HG02571 (cell line): Measurements from ENCODE around the gene HOXA5.

Source experiments
- ATAC-seq: cut with Tn5 transposase; IDR thresholded peaks from one replicate; pipeline ENCODE4 v1.9.1; 2021; ENCODE audit warnings: mild to moderate bottlenecking, moderate library complexity; ENCODE audit not compliant: unreplicated experiment

HOXA5 gene

DNA sequence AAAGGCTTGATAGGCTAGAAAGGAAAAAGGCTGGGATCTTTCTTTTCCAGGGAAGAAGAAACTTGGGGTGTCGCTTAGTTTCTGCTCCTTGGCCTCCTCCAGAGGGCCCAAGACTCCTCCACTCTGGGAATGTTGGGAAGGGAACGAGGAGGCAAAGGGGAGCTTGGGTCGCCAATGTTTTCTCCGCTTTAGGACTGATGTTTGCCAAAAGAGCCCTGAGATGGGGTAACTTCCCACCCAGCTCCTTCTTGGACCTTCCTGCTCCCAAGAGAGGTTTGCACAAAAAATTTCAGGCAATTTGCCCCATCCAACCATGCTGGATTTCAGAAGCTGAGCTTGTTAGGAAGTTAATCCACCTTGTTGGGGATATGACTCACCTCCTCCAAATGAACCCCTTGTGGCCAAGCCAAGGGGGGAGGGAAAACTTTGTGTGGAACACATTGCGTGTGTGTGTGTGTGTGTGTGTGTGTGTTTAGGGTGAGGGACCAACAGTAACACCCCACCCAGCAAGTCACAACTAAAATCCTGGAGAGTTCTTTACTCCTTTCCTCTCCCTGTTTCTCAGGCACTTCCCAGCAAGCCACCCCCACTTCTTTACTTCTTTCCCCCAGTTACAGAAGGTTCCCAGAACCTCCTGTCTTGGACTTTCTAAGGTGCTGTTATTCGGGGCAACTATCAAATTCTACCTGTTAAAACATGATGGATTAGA, 32.3 kb downstream of the HOXA5 start:
- ATAC-seq: no peak

DNA sequence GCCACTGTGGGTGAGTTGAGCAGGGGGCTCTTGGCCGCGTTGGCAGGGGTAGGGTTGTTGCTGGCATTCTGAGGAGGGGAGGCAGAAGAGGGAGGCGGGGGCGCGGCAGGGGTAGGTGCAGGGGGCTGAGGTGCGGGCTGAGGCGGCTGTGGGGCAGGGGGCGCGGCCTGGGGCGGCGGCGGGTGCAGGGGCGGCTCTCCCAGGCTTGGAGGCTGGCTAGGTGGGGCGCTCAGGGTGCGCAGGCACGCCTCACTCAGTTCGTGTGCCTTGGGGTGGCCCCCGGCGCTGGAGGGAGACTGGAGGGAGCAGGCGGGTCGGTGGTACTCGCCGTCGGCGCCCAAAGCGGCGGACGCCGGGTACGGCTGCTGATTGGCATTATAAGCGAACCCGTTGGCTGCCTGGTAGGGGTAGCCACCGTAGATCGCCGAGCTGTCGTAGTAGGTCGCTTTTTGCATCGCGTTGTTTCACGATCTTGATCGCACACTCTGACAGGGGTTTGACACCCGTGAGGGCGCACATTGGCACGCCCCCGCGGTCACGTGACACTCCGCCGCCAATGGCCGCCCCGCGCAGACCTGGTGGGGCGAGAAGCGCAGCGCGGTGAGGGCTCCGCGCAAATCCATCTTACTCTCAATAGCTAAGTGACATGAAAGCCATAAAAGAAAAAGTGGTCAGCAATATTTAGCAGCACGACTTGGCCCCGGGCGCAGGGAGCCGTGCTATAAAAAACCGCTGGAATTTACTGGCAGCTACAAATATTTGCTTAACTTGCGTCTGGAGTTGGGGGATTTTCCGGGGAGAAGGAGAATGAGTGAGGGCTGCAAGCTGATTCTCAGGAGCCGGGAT, 33.1 kb downstream of the HOXA5 start:
- ATAC-seq: no peak

DNA sequence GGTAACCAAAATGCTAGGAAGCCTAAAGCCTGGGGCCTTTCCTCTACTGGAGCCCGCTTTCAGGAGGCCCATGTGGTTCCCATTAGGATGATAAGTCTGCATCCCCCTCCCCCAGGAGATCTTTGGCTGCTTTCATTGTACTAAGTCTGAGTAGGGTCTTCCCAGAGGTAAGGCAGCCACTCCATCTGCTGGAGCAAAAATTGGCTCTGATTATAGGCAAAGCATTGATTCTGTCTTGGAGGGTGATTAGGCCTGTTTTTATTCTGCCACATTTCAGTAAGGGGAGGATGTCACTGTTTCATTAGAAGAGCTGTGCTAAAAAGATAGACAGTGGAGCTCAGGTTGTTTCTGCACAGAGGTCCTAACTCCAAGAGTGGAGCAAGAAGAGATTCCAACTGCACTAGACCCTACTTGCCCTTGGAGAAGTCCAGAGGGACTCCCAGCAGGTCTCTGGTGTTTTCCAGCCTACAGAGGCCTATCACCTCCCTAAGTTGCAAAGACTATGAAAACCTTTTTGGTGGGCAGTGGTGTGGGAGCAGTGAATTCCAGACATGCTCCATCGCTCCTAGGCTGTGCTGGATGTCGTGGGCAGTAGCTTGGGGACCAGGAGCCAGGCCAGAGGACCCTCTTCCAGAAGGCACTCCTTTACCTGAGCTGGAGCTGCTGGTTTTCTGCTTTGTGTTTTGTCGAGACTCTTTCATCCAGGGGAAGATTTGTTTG, 33.9 kb downstream of the HOXA5 start:
- no peak for ATAC-seq

DNA sequence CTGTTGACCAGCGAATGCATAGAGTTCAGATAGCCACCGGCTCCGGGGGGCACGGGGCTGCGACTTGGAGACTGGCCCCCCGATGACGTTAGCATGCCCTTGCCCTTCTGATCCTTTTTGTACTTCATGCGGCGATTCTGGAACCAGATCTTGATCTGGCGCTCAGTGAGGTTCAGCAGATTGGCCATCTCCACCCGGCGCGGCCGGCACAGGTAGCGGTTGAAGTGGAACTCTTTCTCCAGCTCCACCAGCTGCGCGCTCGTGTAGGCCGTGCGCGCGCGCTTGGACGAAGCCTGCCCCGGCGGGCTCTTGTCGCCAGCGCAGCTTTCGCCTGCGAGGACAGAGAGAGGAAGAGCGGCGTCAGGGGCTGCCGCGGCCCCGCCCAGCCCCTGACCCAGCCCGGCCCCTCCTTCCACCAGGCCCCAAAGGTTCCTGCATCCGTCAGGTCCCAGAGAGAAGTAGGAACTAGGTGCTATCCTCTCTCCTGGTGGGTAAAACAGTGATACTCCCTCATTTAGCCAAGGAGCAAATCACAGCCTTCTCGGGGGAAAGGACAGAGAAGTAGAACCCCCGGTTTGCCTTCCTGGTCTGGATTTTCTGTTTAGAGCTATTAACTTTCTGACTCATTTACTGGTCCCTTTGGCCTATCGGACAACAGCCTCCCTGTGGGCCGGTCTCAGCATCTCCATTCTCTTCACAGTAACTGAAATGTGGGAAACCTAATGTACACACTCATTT, 34.9 kb downstream of the HOXA5 start:
- ATAC-seq: no peak

DNA sequence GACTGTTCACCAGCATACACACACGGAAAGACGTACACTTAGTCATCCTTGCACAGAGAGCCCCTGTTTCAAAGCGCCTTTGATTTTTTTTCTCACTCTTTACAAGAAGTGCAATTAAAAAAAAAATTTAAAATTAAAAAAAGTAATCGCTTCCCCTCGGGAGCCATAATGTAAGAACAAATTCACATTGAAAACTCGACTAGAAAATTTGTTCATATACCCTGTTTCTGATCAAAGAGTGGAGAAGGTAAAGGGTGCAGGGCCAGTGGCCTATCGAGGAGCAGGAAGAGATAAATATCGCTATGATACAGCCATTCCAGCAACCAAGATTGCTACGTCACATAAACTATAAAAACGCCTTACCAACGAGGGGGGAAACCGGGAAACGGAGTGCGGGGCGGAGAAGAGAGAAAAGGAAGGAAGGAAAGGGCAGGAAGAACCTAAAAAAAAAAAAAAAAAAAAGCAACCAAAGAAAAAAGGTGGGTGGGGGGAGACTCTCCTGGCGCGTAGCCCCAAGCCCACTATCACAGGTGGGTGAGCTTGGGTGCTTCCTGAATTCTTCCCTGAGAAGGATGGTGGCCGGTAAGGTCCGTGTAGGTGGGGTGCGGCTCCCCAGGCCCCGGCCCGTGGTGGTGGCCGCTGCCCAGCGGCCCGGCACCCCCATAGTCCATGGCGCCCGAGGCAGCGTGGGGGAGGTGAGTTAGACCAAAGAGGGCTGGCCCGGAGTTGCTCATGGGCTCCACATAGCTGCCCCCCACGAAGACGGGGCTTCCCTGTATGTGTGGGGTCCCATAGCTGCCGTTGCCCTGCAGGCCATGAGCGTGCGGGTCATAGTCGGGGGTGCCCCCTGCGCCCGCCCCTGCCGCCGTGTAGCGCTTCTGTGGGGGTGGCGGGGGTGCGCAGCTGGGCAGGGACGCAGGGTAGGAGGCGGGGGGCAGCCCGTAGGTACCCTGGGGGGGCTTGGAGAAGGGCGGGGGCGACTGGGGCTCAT, 35.8 kb downstream of the HOXA5 start:
- no peak for ATAC-seq

DNA sequence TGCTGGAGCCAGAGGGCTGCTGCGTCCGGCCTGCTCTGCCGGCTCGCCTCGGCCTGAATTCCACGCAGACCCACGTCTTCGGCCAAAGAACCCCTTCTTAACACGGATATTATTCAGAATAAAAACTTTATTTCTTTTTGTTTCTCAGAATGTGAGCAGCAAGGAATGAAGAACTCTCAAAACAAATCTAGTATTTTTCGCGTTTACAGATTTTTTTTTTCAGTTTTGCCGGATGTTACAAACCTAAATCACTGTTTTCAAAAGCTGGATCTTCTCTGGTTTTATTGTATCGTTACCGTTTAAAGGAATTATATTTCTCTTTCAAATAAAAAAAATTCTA, 36.6 kb downstream of the HOXA5 start:
- ATAC-seq: no peak

DNA sequence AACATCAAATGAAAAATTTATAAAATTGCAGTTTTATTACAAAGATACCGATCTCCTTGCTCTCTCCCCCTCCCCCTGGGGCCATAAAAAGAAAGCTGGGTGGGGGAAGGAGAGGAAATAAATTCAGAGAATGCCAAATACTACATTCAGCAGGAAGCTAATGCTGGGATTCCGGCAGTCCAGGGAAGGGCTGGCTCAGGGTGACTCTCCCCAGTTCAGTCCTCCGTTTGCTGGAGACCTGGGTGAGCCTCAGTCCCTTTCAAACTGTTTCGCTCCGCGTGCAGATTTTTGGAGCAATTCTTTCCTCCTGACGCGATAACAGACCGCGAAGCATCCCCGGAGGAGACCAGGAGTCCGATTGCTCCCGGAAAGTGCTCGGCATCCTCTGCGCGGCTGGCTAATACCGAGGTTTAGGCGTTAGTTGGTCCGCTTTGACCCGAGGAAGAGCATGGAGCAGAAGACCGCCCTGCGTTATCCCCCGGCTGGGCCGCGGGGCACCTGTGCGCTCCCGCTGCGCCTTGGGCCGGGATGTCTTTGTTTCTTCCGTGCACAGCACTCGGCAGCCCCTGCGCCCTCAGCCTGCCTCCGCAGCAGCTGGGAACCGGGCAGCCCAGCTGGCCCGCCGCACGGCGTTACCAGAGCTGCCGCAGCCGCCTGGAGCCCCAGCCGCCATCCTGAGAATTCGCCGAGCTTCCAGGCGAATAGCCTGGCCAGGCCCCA, 37.1 kb downstream of the HOXA5 start:
- no peak for ATAC-seq

DNA sequence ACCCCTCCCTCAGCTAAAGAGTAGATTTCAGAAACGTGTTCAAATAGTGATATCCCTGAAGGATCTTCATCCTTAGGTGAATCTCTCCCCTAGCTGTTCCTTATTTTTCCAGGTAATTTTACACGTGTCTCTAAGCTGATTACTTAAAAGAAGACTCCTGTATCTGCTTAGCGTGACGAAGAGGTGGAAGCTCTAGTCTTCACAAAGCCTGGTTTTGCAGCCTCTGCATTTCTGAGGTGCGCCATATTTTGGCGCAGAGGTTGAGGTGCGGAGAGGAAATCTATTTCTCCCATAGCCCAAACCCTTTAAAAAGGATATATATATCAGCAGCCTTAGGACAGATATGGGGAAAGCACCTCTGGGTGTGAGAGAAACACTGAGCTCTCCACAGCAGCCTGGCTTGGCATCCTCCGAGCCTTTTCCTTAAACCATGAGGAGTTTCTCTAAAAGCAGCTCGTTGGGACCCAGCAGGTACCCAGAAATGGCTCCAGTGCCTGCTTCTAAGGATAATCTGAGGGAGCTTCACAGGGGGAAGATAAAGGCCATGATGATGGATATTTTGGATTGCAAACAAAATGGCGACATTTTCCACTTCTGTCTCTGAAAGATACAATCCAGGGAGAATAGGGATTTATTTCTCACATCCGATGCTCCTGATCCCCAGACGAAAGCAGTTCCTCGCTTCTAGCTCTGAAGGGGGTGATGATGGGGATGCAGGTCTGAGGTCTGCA, 38.0 kb downstream of the HOXA5 start:
- ATAC-seq: no peak

DNA sequence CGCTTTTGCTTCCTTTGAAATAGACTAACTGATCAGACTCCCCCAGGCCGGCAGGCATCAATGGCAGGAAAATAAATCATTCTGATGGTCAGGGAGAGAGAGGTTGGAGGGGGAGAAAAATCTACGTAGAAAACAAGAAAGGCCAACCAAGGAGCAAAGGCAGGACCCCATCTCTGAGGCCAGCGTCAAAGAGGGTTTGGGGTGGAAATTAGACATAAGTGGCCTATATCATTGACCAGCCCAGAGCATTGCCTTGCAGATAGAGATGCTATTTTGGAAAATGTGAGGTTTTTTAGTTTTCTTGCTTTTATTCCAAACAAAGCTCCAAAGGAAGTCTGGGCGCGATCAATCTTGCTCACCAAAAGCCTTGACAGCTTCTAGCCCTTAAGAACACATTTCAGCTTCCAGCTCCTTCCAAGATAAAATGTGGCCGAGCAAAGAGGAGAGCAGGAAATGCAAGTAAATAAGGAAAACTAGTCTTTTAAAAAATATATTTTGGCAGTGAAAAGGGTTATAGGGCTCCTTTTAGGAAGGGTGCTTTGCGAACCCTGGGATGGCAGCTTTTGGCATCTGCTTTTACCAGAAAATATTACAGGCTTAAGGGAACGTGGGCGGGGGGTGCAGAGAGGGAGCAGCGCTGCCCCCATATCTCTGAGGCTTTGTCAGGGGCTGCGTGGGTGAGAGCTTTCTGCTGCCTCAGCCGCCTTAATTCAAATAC, 39.0 kb downstream of the HOXA5 start:
- ATAC-seq: no peak

DNA sequence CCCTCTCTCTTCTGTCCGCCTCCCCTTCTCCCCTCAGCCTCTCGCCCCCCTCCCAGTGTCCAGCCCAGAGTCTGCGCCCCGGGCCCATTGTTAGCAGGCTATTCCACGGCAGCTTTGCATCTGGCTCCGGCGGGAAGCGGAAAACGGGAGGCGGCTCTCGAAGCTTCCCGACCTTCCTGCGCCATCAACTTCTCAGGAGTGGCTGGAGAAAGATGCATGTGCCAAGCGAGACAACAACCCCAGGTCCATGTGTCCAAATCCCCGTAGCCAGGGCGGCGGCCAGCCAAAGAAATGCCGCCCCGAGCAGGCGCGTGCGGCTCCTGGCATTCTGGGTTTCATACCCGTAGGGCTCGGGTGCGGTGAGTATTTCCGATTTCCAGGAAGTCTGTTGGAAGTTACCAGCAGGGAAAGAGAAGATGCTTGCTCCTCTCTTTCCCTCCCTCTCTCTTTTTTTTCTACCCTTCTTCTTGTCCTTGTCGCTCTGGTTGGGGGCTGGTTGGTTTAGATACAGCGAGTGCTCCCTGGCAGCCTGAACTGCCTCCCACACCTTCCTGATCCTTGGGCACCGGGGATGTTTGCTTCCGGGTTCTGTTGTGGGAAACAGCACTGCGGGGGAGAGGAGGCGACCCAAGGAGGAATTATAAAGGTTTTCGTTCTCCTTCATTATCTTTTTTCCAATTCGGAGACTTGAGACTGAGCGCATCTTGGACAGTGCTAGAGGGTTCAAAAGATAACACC, 39.8 kb downstream of the HOXA5 start:
- ATAC-seq: no peak

DNA sequence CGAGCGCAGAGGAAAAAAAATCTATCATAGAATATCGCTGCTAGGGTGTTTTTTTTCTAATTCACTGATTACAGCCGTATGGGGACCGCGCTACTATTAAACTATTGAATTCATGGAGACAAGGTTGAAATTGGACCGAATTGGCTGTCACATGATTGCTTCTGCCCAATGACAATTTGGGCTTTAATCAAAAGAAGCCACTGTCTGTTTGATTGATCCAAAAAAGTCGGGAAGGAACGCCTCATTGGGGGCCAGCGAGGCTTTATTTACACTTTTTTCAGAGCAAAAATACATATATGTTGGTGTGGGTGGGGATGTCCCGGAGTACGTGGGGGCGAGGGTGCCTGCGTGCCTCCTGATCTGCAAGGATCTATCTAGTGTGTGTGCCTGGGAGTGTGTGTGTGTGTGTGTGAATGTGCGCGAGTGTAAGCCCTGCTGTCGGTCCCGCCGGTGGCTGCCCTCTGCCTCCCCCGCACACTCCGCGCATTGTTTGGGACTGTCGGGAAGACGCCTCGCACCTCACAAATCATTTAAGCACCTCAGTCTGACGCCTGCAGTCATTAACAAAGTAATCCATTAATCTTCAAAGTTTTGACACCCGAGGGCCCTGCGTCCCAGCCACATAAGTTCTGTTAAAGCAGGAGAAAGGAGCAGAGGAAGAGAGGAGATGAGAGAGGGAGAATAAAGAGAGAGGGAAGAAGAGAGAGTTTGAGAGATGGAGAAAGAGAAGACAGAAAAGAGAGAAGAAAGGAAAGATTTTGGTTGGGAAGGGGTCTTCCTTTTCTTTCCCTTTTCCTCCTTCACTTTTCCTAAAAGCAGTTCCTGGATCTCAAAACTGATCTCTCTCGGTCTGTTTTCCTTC, 40.7 kb downstream of the HOXA5 start, which contains the start of gene HOXA2:
Gene HOXA2, minus strand, starts transcription at position 103 of the 862 bp plus-strand sequence. CDS start 183 bp downstream, outside the sequence.
- ATAC-seq: no peak

DNA sequence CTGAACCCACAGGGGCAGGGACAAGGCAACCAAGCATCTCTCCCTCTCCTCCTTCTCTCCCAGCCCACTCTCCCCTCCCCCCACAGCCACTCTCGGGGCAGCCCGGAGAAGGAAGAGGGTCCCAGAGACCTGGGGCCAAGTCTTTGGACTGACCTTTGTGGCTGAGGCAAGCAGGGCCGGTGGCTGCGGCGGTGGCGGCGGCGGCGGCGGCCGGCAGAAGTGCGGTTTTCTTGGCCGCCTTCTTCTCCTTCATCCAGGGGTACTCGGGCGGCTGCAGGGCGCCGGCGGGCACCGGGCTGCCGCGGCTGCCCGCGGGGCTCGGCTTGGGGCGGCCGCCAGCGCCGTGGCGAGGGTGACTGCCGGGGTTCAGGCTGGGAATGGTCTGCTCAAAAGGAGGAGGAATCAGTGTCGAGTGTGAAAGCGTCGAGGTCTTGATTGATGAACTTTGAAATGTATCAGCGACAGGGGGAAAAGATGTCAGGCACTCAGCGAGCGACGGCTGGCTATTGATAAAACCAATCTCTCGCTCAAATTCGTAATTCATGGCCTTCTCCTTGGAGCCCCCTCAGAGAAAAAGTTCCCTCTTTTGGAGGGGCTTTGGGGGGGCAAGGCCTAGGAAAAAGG, 41.4 kb downstream of the HOXA5 start:
- no peak for ATAC-seq

DNA sequence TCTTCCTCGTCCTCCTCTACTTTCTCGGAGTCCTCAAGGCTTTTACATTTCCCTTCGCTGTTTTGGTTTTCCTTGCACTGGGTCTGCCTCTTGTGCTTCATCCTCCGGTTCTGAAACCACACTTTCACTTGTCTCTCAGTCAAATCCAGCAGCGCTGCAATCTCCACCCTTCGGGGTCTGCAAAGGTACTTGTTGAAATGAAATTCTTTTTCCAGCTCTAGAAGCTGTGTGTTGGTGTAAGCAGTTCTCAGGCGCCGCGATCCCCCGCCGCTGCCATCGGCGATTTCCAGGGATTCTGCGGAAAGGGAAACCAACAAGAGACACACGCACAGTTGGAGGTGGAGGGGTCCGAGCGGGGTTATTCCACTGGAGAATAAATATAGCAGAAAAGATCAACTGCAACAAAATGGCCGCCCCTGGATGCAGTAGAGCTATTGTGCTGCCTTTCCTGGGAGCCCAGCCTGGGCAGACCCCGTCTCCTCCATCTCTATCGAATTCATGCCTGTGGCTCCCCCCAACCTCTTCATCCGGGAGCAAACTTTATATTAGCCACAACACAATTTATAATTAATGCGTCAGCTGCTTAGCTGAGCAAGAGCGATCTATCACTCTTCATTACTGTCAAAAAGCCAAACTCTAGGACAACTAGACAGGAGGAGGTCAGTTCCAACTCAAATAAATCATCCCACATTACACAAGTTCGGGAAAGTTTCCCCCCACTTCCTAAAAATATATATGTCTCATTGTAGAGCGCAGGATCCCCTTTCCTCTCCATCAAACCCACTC, 42.1 kb downstream of the HOXA5 start:
- ATAC-seq: no peak

DNA sequence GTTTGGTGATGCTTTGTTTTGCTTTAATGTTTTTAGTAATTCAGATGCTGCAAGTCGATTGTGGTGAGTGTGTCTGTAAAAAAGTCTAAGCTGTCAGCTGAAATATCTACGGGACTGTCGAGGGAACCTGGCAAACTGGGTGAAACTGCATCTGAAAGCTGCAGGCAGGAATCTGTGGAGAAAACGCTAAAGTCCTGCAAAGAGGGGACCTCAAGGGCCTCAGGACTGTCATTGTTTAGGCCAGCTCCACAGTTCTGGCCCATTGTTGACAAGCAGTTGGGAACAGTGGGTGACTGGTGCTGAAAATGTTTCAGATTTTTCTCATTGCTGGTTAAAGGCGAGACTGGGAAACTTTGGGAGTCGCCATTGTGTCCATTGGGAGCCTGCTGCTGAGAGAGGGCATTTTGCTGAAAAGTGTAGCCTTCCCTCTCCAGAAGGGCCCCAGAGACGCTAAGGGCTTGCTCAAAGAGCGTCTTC, 42.7 kb downstream of the HOXA5 start:
- ATAC-seq: no peak
